K562 (cell line): Measurements from ENCODE around the gene RHBDD1.

ENCODE experiments used
- ATF1 ChIP-seq, 2 experiments: fragments of 450-650 bp in 1 of 2; IDR thresholded peaks; 2 replicates each; pipeline ENCODE4 v1.6.1; 2016; ENCODE audit warnings: missing compliant biosample characterization in 1 of 2, missing genetic modification characterization in 1 of 2
- CTBP1 ChIP-seq: fragments of 450-650 bp; IDR thresholded peaks from 2 replicates; pipeline ENCODE4 v1.6.1; 2016; ENCODE audit warnings: borderline replicate concordance
- CTCF ChIP-seq, 3 experiments: IDR thresholded peaks in 2 of 3; conservative IDR thresholded peaks in 1 of 3; 2 replicates each; pipeline ENCODE4 v1.5.1; 2011 to 2012; ENCODE audit warnings: low read length in 3 of 3, mild to moderate bottlenecking in 3 of 3, control low read depth in 2 of 3, improper control_type of control experiment in 1 of 3, inconsistent platforms in 1 of 3, low read depth in 1 of 3, mixed read lengths in 1 of 3, moderate library complexity in 1 of 3; ENCODE audit not compliant: insufficient read depth in 2 of 3
- EZH2 ChIP-seq: IDR thresholded peaks from 2 replicates; pipeline ENCODE4 v1.6.1; 2012; ENCODE audit warnings: low read depth, mild to moderate bottlenecking, inconsistent platforms, low read length, borderline replicate concordance
- FOS ChIP-seq: IDR thresholded peaks from 3 replicates; pipeline ENCODE4 v1.6.1; 2011; ENCODE audit not compliant: insufficient read length; ENCODE audit errors: extremely low read depth
- MXI1 ChIP-seq: IDR thresholded peaks from 2 replicates; pipeline ENCODE4 v1.6.1; 2011; ENCODE audit warnings: low read depth, mild to moderate bottlenecking, improper control_type of control experiment, low read length
- NFIC ChIP-seq: fragments of 450-650 bp; IDR thresholded peaks from 2 replicates; pipeline ENCODE4 v1.6.1; 2017; ENCODE audit warnings: mild to moderate bottlenecking, inconsistent platforms
- SIX5 ChIP-seq, 2 experiments: IDR thresholded peaks; 2 replicates each; pipeline ENCODE4 v1.6.1; 2011; ENCODE audit warnings: low read length in 2 of 2, borderline replicate concordance in 1 of 2, low read depth in 1 of 2, mild to moderate bottlenecking in 1 of 2, moderate library complexity in 1 of 2; ENCODE audit not compliant: insufficient read depth in 1 of 2
- ZFPM2 ChIP-seq: fragments of 250-450 bp; sonication (Bioruptor Pico); IDR thresholded peaks from 2 replicates; pipeline ENCODE4 v1.5.1; 2022; ENCODE audit warnings: mild to moderate bottlenecking
- ZNF408 ChIP-seq: fragments of 250-450 bp; sonication (Bioruptor Pico); IDR thresholded peaks from 2 replicates; pipeline ENCODE4 v1.4.0; 2020; ENCODE audit warnings: low read depth, mild to moderate bottlenecking, moderate library complexity
- ZSCAN29 ChIP-seq: fragments of 450-650 bp; IDR thresholded peaks from 2 replicates; pipeline ENCODE4 v1.6.1; 2017
- TF ChIP-seq, protein P1 (sequence below): sonication (generic); formaldehyde crosslinking; IDR thresholded peaks from 2 replicates; pipeline ENCODE4 v1.8.1; 2023; ENCODE audit warnings: mild to moderate bottlenecking, missing genetic modification reagents, moderate library complexity
- TF ChIP-seq, protein P2 (sequence below): fragments of 200-800 bp; sonication (Bioruptor generic); IDR thresholded peaks from 2 replicates; pipeline ENCODE4 v1.6.1; 2016; ENCODE audit warnings: missing genetic modification characterization, missing compliant biosample characterization

- TF ChIP-seq ZSCAN29 (no peak), FOS (no peak), NFIC (no peak), EZH2 (no peak), CTBP1 (no peak), CTCF (IDR thresholded peaks at IDR 0.05 in 2 of 3, conservative IDR thresholded peaks at IDR 0.05 in 1 of 3; ENCODE audit: insufficient read depth in 2 of 3, low read depth in 1 of 3, low read length in 3 of 3) (no peak), MXI1 (no peak), SIX5 (IDR thresholded peaks at IDR 0.05; ENCODE audit: borderline replicate concordance in 1 of 2, insufficient read depth in 1 of 2, low read depth in 1 of 2, low read length in 2 of 2) (no peak), ZFPM2 (CRISPR knock-in tag) (no peak), ZNF408 (CRISPR knock-in tag) (no peak), ATF1 (CRISPR knock-in tag; IDR thresholded peaks at IDR 0.05) (no peak), ATF1 (tag; IDR thresholded peaks at IDR 0.05) (no peak)
- TF ChIP-seq, protein P1, sequence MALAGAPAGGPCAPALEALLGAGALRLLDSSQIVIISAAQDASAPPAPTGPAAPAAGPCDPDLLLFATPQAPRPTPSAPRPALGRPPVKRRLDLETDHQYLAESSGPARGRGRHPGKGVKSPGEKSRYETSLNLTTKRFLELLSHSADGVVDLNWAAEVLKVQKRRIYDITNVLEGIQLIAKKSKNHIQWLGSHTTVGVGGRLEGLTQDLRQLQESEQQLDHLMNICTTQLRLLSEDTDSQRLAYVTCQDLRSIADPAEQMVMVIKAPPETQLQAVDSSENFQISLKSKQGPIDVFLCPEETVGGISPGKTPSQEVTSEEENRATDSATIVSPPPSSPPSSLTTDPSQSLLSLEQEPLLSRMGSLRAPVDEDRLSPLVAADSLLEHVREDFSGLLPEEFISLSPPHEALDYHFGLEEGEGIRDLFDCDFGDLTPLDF (CRISPR knock-in tag), result no peak
- TF ChIP-seq, protein P2, sequence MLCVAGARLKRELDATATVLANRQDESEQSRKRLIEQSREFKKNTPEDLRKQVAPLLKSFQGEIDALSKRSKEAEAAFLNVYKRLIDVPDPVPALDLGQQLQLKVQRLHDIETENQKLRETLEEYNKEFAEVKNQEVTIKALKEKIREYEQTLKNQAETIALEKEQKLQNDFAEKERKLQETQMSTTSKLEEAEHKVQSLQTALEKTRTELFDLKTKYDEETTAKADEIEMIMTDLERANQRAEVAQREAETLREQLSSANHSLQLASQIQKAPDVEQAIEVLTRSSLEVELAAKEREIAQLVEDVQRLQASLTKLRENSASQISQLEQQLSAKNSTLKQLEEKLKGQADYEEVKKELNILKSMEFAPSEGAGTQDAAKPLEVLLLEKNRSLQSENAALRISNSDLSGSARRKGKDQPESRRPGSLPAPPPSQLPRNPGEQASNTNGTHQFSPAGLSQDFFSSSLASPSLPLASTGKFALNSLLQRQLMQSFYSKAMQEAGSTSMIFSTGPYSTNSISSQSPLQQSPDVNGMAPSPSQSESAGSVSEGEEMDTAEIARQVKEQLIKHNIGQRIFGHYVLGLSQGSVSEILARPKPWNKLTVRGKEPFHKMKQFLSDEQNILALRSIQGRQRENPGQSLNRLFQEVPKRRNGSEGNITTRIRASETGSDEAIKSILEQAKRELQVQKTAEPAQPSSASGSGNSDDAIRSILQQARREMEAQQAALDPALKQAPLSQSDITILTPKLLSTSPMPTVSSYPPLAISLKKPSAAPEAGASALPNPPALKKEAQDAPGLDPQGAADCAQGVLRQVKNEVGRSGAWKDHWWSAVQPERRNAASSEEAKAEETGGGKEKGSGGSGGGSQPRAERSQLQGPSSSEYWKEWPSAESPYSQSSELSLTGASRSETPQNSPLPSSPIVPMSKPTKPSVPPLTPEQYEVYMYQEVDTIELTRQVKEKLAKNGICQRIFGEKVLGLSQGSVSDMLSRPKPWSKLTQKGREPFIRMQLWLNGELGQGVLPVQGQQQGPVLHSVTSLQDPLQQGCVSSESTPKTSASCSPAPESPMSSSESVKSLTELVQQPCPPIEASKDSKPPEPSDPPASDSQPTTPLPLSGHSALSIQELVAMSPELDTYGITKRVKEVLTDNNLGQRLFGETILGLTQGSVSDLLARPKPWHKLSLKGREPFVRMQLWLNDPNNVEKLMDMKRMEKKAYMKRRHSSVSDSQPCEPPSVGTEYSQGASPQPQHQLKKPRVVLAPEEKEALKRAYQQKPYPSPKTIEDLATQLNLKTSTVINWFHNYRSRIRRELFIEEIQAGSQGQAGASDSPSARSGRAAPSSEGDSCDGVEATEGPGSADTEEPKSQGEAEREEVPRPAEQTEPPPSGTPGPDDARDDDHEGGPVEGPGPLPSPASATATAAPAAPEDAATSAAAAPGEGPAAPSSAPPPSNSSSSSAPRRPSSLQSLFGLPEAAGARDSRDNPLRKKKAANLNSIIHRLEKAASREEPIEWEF, result no peak
Observed at GRCh38 chr2:226862623-226863022, 26.8 kb downstream of the RHBDD1 start.
